HG03135 (cell line): ENCODE measurements around the gene RPS10.
"Not testable (repeated sequence)": the region's sequence is repeated elsewhere in the genome, so short reads cannot be mapped to it uniquely, and the experiment has no call there.

Experiments used
- ATAC-seq: cut with Tn5 transposase; IDR thresholded peaks from one replicate; pipeline ENCODE4 v1.9.1; 2021; ENCODE audit warnings: mild to moderate bottlenecking, moderate library complexity; ENCODE audit not compliant: unreplicated experiment

RPS10 gene

GRCh38 chr6:34373511-34373910, 52.4 kb downstream of the RPS10 start:
- no peak for ATAC-seq

GRCh38 chr6:34371865-34372264, 54.0 kb downstream of the RPS10 start:
- ATAC-seq = not testable (repeated sequence)

- no peak for ATAC-seq
These were observed 55.5 kb downstream of the RPS10 start for GRCh38 chr6:34370361-34370760.

- no peak for ATAC-seq
These were observed 56.5 kb downstream of the RPS10 start for GRCh38 chr6:34369385-34369784.
